Cardiac fibroblast (primary cell): Measurements from ENCODE around the gene GNAZ.
A peak's percentile ranks its signal among the peaks of the same experiment; 100 is the strongest.

Experiments used
- DNase-seq, 2 donors: peaks; one replicate each; pipeline versions ENCODE4 v3.0.0 to v3.0.0-alpha.2; 2010; ENCODE audit warnings: low read depth in 2 of 2
- H3K4me3 ChIP-seq, 2 donors: replicated peaks in 1 of 2; 1 replicate in 1 of 2; 2 replicates in 1 of 2; pipeline ENCODE4 v1.5.1; 2011; ENCODE audit warnings: low read depth in 2 of 2, low read length in 2 of 2, mild to moderate bottlenecking in 2 of 2, moderate library complexity in 1 of 2
- TF ChIP-seq, protein P1 (sequence below): IDR thresholded peaks from one replicate; pipeline ENCODE4 v1.5.1; 2011; ENCODE audit warnings: low read depth, mild to moderate bottlenecking, low read length, inconsistent platforms

Gene GNAZ

GRCh38 chr22:23065495-23066122, 4.7 kb upstream of the GNAZ start:
- TF ChIP-seq, protein P1, sequence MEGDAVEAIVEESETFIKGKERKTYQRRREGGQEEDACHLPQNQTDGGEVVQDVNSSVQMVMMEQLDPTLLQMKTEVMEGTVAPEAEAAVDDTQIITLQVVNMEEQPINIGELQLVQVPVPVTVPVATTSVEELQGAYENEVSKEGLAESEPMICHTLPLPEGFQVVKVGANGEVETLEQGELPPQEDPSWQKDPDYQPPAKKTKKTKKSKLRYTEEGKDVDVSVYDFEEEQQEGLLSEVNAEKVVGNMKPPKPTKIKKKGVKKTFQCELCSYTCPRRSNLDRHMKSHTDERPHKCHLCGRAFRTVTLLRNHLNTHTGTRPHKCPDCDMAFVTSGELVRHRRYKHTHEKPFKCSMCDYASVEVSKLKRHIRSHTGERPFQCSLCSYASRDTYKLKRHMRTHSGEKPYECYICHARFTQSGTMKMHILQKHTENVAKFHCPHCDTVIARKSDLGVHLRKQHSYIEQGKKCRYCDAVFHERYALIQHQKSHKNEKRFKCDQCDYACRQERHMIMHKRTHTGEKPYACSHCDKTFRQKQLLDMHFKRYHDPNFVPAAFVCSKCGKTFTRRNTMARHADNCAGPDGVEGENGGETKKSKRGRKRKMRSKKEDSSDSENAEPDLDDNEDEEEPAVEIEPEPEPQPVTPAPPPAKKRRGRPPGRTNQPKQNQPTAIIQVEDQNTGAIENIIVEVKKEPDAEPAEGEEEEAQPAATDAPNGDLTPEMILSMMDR, result no peak
- no peak for DNase-seq
- no peak overlapping the region for H3K4me3 ChIP-seq

GRCh38 chr22:23066200-23067022, 3.9 kb upstream of the GNAZ start:
- DNase-seq, result no peak
- TF ChIP-seq, protein P1, result no peak
- no peak overlapping the region for H3K4me3 ChIP-seq

DNA sequence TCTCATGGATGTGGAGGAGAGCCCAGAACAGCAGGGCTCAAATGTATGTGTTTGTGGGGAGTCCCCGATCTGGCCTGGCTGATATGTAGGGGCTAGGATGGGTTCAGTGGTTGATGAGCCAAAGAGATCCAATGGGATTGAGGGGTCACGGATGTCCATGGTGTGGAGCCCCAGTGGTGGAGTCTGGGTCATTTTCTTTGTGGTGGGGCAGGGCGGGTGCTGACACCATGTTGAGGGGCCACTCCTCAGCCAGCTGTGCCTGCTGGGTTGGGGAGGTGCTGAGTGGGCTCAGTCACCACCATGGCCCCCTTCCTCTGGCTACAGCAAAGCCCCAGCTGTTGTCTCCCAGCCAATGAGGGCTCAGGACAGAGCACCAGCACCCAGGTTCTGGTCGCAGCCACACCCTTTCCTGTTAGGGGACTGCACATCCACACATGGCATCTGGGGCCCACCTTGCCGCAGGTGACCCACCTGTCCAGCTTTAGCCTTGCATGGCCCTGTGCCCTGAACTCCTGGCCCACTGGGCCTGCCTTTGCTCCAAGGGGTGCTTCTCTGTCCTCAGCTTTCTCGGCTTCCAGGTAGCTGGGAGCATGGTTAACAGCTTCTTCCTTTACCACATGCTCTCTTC, 3.2 kb upstream of the GNAZ start:
- H3K4me3 ChIP-seq, result no peak overlapping the region
- DNase-seq, result no peak
- TF ChIP-seq, protein P1, result no peak

DNA sequence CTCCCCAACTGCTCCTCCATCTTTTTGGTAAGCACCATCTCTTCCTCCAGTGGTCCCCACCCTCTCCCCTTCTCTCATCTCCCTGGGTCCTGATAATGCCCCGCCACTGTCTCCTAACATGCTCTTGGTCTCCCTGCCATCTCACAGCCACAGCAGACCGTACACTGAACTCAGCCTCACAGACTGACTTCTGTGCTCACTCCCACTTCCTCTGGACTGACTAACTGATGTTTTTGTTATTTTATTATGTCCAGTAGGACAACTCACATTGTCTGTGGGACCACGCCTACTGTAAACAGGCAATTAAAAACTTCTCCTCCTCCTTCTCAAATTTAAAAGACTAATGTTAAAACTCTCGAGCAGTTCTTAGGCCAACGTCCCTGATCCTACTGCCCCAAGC, 2.6 kb upstream of the GNAZ start:
- TF ChIP-seq, protein P1, result no peak
- H3K4me3 ChIP-seq, result no peak overlapping the region
- DNase-seq, result peak in 1 of 2 donors; percentile 12

GRCh38 chr22:23068096-23068831, 2.1 kb upstream of the GNAZ start:
- DNase-seq, result no peak
- TF ChIP-seq, protein P1, result no peak
- H3K4me3 ChIP-seq, result no peak overlapping the region

DNA sequence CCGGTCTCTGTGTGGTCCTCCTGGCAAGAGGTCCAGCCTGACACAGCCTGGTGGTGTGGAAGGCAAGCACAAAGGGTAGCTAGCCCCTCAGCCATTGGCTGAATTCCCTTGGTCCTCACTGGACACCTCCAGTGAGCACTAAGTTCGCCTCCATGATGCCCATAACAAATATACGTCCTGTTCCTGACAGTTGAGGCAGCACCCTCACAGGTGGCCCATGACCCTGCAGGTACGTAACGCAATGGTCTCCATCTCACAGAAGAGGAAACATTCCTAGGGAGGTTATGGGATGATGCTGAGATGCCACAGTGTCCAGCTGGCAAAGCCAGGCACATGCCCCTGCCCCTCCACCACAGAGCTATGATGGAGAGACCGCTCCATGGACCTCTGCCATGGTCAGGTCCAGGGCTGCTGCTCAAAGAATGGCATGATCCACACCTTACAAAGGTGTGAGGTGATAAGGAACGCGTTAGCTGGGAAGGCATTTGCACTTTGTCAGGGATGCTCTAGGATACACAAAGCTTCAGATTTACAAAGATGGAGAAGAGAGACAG, 1.4 kb upstream of the GNAZ start:
- TF ChIP-seq, protein P1, result no peak
- no peak for DNase-seq
- no peak overlapping the region for H3K4me3 ChIP-seq
